NCI-H1417 (cell line): ENCODE data around the gene WDR75.
"Not testable (repeated sequence)": the region's sequence is repeated elsewhere in the genome, so short reads cannot be mapped to it uniquely, and the experiment has no call there.

Source experiments
- DNase-seq, 3 experiments: peaks; one replicate each; lab custom pipeline; 2025; lab: John Stamatoyannopoulos, UW

Gene WDR75

GRCh38 chr2:189441709-189442074 is 418 bp downstream of the WDR75 start:
- no peak for DNase-seq

GRCh38 chr2:189442468-189442867 is 1.2 kb downstream of the WDR75 start:
- DNase-seq = peak in 1 of 3 experiments; percentile 12

DNA sequence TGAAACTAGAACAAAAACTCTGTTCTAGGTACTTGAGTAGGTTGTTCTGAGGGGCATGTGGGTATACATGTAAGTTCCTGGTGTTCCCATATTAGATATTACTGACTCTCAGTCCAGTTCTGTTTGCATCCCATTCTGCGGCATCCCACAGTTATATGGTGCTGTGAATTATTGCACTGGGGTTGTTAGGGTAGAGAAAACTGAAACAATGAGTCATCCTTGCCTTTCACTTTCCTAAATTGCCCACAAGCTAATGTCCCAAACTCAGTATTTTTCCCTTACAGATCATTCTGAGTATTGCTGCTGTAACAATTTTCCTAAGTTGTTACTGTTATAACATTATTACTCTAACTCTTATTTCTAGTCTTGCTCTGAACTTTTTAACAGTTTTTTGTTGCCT is 3.0 kb downstream of the WDR75 start:
- no peak for DNase-seq

DNA sequence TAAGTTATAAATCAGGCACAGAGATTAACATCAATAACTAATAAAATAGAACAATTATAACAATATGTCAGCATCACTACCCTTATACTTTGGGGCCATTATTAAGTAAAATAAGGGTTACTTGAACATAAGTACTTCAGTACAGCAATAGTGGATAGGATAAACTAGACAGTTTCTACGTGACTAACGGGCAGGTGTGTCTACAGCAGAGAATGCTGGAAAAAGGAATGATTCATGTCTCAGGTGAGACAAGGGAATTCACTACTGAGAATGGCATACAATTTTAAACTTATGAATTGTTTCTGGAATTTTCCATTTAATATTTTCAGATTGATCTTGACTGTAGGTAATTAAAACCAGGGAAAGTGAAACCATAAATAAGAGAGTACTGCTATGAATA is 5.5 kb downstream of the WDR75 start:
- no peak for DNase-seq

GRCh38 chr2:189454009-189454408 is 12.7 kb downstream of the WDR75 start:
- DNase-seq = no peak

- no peak for DNase-seq
Observed at GRCh38 chr2:189465076-189465475, 23.8 kb downstream of the WDR75 start.

DNA sequence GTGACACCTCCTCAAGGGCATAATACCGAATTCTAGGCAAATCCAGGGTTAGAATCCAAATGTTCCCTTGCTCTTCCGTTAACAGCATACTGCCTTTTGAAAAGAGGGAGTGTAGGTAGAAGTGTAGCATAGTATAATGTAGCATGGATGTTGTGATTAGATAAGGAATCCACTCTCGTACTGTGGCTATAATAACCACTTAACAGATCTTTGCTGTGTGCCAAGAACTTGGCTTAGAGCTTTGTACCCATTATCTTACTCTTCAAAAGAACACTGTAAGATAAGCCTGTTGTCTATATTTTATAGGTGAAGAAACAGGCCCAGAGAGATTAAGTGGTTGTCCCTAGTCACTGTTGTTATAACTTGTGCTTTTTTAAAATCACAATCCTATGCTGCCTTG is 24.2 kb downstream of the WDR75 start:
- no peak for DNase-seq

- no peak for DNase-seq
Observed at GRCh38 chr2:189466046-189466445, 24.8 kb downstream of the WDR75 start.

DNA sequence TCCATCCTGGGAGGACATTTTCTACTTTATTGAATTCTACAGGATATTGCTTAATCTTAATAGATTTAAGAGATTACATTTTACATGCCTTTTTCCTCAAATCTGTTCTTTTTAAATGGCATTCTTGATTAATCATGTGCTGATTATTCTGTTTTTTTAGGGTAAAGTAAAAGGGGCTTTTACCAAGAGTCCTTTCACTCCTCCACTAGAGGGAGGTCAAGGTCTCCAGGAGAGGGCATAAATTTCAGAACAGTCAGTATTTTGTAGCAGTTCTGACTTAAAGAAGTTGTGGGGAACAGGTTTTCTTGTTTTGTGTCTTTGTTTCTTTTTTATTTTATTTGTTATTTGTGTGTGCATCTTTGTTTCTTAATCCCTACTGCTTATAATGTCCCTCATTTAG is 25.4 kb downstream of the WDR75 start:
- DNase-seq = peak in 1 of 3 experiments; percentile 31

- DNase-seq = no peak
Observed at GRCh38 chr2:189467160-189467559, 25.9 kb downstream of the WDR75 start.

DNA sequence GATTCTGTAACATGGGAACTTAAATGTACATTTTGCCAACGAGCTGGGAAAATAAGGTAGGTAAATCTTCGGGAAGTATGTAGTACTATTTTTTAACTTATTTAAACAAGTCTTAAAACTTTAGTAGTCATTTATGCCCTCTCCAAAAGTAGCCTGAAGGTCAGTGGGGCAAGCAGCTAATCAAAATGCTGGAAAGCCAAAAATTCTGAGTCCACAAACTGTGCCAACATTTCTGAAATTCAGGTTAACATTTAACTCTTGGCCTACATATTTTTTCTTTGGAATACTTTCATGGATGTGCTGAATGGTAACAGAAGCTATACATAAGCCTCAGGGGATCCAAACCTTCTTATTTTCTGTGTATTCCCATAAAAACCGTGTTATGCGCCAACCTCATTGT is 26.3 kb downstream of the WDR75 start:
- DNase-seq = no peak

DNA sequence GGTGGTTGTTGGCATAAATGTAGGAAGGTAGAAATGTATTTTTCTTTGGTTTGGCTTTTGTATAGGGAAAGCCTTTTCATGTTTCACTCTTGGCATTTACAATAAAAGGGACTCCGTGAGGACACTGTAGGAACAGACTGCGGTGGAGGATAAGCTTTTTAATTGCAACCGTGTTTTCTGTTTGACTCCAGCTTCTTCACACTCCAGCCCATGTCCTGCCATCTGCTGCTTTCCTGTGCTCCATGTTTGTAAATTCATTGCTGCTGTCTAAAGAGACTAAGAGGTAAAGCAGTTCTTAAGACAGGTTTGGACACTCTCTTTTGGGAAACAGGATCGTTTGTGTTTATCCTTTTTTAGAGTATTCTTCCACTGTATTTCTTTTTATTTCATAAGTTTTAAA is 33.3 kb downstream of the WDR75 start:
- no peak for DNase-seq

DNA sequence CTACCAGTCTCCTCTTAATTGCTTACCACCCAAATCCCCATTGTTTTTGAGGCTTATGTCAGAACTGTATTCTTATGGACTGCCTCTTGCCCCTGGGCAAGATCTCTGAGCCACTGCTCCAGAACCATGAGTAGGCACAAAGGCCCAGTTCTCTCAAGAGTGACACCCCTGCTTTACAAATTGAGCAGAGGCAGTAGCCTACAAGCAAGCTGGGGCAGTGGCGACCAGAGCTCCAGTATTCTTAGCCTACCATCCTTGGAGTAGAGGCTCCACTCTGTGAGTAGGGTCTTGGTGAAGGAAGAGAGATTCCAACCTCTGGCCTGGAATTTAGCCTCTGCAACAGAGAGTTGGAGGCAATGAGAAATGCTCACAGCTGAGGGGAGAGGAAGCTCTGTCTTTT is 36.5 kb downstream of the WDR75 start:
- no peak for DNase-seq

GRCh38 chr2:189478289-189478688 is 37.0 kb downstream of the WDR75 start:
- not testable (repeated sequence) for DNase-seq

- no peak for DNase-seq
Observed at GRCh38 chr2:189481071-189481470, 39.8 kb downstream of the WDR75 start.

DNA sequence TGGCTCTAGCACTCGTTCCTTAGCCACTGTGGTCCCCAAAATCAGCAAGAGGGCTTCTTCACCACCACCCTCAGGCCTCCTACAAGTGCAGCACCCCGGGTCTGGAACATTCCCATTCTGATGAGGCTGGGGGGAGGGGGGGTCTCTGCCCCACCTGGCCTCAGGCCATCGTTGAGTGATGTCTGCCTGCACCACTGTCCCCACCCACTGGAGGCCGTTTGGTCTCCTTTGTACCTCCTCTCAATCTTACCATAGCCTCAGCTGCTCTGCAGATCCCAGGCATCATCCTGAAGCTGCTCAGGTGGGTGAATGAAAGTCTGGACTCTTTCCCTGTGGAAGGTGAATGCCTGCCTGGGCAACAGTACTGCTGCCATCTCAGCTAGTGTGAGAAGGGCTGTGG is 42.3 kb downstream of the WDR75 start:
- no peak for DNase-seq

DNA sequence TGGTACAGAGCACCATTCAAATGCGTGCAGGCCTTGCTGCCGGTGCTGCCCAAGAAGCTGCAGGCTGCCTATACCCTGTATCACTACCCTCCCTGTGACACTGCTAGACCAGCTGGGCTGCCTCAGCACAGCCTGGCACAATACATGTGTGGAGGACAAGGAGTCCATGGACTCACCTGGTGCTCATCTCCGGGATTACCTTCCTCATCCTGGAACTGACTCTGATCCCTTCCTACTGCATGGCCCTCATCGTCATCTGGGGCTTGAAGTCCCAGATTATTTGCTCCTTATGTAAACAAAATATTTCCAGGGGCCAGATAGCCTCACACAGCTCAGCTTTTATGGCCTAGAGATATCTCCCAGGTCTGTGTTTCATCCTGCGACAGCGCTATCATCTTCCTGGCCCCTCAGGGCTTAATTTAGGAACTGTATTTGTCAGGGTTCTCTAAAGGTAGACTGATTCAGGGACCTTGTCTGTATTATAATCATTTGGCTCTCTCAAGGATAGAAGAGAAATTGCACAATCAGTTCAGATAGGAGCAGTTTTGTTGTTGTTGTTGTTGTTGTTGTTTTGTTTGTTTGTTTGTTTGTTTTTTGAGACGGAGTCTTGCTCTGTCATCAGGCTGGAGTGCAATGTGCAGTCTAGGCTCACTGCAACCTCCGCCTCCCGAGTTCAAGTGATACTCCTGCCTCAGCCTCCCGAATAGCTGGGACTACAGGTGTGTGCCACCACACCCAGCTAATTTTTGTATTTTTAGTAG is 42.9 kb downstream of the WDR75 start:
- DNase-seq = no peak

DNA sequence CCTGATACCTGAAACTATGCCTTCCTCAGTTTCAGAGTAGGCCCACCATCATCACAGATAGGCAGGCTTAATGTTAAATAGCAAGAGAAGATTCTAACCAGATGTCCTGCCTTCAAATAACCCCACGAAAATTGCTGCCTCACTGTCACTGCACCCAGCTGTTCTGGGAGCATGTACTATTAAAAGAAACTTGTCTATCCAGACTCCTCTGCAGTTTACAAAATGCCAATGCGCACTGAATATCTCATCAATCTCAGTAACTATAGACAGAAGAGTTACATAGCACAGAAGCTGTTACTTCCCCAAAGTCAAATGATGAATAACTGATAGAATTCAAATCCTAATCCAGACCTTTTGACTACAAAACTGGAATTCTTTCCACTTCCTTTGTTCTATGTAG is 43.9 kb downstream of the WDR75 start:
- DNase-seq = no peak

DNA sequence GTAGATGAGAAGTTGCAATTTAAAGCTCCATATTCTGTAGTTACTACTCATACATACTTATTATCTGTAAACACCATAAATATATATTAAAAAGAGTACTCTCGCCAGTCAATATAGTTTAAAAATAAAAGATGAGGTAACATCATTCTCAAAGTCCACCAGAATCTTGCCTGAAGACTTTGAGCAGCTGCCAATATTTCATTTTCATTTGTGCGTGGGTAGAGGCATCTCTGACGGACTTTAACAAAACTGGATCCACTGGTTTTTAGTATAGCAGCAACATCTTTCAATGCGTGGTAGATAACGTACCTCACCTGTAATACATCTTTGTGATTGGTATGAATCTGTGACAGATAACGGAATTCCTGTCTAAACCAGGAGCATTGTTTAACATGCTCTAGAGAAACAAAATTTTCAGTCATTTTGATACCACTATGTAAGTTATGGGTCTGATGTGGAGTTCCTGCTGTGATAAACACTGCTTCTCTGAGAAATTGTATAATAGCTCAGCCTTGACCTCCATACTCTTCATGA is 45.0 kb downstream of the WDR75 start:
- peak in 1 of 3 experiments; percentile 9 for DNase-seq

- DNase-seq = no peak
Observed at GRCh38 chr2:189487283-189488007, 46.2 kb downstream of the WDR75 start.

DNA sequence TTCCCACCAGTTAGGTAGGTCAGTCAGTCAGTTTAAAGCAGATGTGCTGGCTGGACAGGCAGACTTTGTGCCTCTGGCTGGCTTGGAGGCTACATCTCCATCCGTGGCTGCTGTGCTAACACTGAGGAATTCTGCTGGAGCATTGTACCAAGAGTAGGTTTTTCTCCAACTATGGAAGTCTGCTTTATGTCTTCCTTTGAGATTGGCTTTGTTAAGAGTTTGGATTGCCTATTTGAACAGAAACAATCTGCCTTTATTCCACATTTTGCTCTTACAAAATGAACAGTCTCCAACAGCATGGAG is 46.7 kb downstream of the WDR75 start:
- DNase-seq = no peak

- DNase-seq = no peak
Observed at GRCh38 chr2:189492451-189492850, 51.2 kb downstream of the WDR75 start.

- DNase-seq = no peak
Observed at GRCh38 chr2:189498205-189498604, 56.9 kb downstream of the WDR75 start.

DNA sequence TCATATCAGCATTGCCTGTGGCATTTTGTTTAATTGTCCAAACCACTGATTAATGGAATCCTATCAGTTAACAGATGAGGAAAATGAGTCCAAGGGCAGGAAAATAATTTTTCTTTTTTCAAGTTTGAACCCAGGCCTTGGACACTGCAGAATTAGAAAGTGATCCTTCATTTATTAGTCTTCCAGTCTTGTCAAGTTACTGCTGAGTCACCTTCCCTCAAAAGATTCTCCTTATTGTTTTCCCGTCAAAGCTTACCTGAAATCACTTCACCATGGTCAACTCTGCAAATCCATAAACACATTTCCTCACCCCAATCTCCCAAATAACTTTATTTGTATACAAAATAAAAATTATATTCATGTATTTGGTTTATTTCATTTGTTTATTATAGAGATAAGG is 57.9 kb downstream of the WDR75 start:
- DNase-seq = no peak
